T-helper 17 cell (primary cell): Measurements from ENCODE around the gene APLP1. TPM values are rescaled to one million over a fixed set of nuclear protein-coding genes. Genes with fewer than 3 reads are reported as not detected.

Source experiments
- total RNA-seq, 4 donors: library from RNA in 2 of 4; stranded (reverse) in 2 of 4; gene quantifications; one replicate each; pipeline ENCODE4 v1.2.3 and lab custom pipeline; 2022 to 2026

Gene APLP1
- total RNA-seq, 2 donors from 2014 or later = not detected

Other genes starting within 250 kb of the APLP1 start
- 10 to 100 TPM; 39.6 to 40.8 TPM for gene RBM42, start 239.5 kb upstream of the APLP1 start, total RNA-seq
- under 1 TPM; 0.50 to 0.52 TPM for gene ETV2, start 226.8 kb upstream of the APLP1 start, total RNA-seq
- gene COX6B1, start 220.3 kb upstream of the APLP1 start, total RNA-seq = 100 to 1,000 TPM; 194 to 206 TPM
- under 1 TPM in 1 of 2 donors, not detected in 1; 0.44 TPM for gene UPK1A, start 202.1 kb upstream of the APLP1 start, total RNA-seq
- gene ZBTB32, start 164.0 kb upstream of the APLP1 start, total RNA-seq = 1 to 10 TPM; 3.4 to 5.0 TPM
- gene KMT2B, start 150.6 kb upstream of the APLP1 start, total RNA-seq = 10 to 100 TPM; 74.0 to 76.1 TPM
- gene IGFLR1, start 126.1 kb upstream of the APLP1 start, total RNA-seq = 10 to 100 TPM; 48.1 to 59.0 TPM
- 10 to 100 TPM; 48.1 to 68.2 TPM for gene U2AF1L4, start 123.2 kb upstream of the APLP1 start, total RNA-seq
- gene PSENEN, start 122.9 kb upstream of the APLP1 start, total RNA-seq = 10 to 100 TPM; 21.2 to 24.9 TPM
- 10 to 100 TPM; 12.6 to 13.6 TPM for gene LIN37, start 120.0 kb upstream of the APLP1 start, total RNA-seq
- not detected for gene HSPB6, start 111.5 kb upstream of the APLP1 start, total RNA-seq
- 10 to 100 TPM; 36.2 to 36.6 TPM for gene PROSER3, start 110.4 kb upstream of the APLP1 start, total RNA-seq
- 10 to 100 TPM; 16.4 to 20.5 TPM for gene ARHGAP33, start 93.0 kb upstream of the APLP1 start, total RNA-seq
- not detected for gene PRODH2, start 55.7 kb upstream of the APLP1 start, total RNA-seq
- gene NPHS1, start 16.1 kb upstream of the APLP1 start, total RNA-seq = not detected
- gene KIRREL2, start 11.7 kb upstream of the APLP1 start, total RNA-seq = not detected
- gene NFKBID, start 32.0 kb downstream of the APLP1 start, total RNA-seq = 100 to 1,000 TPM; 128 to 140 TPM
- 10 to 100 TPM; 63.0 to 73.7 TPM for gene HCST, start 34.0 kb downstream of the APLP1 start, total RNA-seq
- gene TYROBP, start 39.7 kb downstream of the APLP1 start, total RNA-seq = 10 to 100 TPM in 1 of 2 donors, 1 to 10 TPM in 1; 5.9 to 16.7 TPM
- gene LRFN3, start 67.8 kb downstream of the APLP1 start, total RNA-seq = 1 to 10 TPM; 6.8 to 8.7 TPM
- 1 to 10 TPM; 6.2 to 6.9 TPM for gene SDHAF1, start 126.6 kb downstream of the APLP1 start, total RNA-seq
- 1 to 10 TPM; 1.8 to 2.0 TPM for gene SYNE4, start 140.2 kb downstream of the APLP1 start, total RNA-seq
- gene ALKBH6, start 145.6 kb downstream of the APLP1 start, total RNA-seq = 10 to 100 TPM; 33.3 to 34.2 TPM
- gene CLIP3, start 164.3 kb downstream of the APLP1 start, total RNA-seq = 1 to 10 TPM; 3.8 TPM
- 1 to 10 TPM in 1 of 2 donors, under 1 TPM in 1; 0.60 to 1.8 TPM for gene THAP8, start 185.7 kb downstream of the APLP1 start, total RNA-seq
- gene WDR62, start 186.3 kb downstream of the APLP1 start, total RNA-seq = 1 to 10 TPM; 2.2 to 3.8 TPM
- not detected for gene OVOL3, start 242.6 kb downstream of the APLP1 start, total RNA-seq
- 10 to 100 TPM; 26.4 to 28.2 TPM for gene POLR2I, start 246.3 kb downstream of the APLP1 start, total RNA-seq
- gene TBCB, start 246.9 kb downstream of the APLP1 start, total RNA-seq = 100 to 1,000 TPM; 127 to 131 TPM